NCI-H748 treated with DMSO at 0.1 percent for 48 hours (cell line): ENCODE results near the gene COL4A3.
"Not testable (repeated sequence)": the region's sequence is repeated elsewhere in the genome, so short reads cannot be mapped to it uniquely, and the experiment has no call there.

Source experiments
- DNase-seq: peaks from one replicate; lab custom pipeline; 2025; lab: John Stamatoyannopoulos, UW

Gene COL4A3

DNA sequence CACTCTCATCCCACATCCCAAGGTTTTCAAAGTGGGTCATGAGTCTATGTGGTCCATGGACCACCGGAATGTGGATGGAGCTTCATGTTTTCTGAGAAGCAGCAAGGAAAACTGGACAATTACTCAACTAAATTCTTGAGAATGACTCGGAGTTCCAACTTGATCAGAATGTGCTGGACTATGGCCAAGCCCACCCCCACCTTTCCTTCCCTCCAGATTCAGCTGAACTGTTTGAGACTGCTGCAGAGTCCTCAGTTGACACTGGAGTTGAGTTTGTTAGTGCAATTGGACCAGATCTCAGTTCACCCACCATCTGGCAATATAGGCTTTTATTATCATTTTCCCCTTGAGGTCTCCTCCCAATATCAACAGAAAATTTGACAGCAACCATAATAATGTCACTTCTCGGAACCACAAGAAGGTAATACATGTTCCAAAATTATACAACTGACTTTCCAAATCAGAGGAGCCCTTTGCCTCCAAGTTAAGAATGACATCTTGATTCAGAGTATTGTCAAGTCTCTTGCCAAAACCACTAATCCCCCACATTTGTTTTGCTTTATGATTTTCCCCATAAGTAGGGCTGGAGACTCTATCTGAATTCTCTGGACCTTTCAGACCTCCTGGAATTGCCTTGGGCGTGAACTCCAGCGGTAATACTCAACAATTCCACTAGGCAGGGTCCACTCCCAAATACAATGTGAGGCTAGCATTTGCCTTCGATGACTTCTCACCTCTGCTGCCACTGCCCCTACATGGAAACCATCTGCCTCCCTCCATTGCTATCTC is 9.2 kb upstream of the COL4A3 start:
- no peak for DNase-seq

DNA sequence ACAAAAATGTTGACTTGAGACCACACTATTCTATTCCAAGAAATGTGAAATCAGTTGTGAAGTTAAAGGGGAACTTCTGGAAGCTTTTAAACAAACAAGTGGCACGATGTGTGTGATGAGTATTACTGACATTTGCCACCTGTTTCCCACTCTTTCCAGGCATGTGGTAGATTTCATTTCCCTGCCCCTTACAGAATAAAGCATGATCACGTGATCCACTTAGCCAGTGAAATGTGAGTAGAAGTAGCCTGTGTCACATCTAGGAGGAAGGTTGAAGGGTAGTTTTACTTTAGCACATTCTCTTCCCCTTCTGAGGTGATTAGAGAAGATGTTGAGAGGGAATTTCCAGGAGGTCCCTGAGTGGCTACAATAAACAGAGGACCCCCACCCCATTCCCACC is 4.3 kb upstream of the COL4A3 start:
- no peak for DNase-seq

DNA sequence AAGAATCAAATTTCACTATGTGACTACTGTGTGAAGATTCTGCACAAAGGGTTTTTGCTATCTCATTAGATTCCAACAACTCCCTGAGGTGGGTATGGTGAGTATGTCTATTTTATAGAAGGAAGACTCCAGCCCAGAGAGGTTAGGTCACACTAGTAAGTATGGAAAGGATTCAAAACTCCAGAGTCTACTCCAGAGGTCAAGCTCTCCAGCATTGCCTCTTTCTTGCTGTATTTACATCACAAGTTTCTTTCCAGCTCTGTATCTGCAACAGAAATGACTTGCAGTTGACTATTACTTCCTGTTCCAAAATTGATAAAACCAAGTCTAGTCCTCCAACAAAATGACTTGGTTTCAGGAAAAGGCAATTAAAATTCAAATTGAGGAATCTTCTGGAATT is 2.5 kb upstream of the COL4A3 start:
- no peak for DNase-seq

DNA sequence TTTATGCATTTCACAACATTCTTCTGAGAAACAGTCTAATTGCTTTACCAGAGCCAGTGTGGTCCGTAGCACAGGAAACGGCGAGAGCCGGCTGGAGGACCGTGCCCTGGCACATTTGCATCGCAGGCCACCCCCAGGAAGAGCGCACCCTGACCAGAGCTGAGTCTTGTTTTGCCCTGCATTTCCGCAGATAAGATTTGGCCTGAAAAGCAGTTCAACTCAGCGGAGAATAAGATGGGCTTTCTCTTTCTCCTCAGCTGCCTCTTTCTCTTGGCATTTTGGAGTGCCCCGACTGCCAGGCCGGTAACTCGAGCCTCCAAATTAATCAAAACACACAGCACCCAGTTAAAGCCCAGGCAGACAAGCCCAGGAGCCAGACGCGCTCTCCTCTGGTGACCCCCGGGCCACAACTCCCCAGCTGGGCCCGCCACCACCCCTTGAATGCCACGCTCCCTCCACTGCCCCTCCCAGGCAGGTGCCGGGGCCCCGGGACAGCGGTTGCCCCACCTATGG is 883 bp upstream of the COL4A3 start:
- DNase-seq: no peak

DNA sequence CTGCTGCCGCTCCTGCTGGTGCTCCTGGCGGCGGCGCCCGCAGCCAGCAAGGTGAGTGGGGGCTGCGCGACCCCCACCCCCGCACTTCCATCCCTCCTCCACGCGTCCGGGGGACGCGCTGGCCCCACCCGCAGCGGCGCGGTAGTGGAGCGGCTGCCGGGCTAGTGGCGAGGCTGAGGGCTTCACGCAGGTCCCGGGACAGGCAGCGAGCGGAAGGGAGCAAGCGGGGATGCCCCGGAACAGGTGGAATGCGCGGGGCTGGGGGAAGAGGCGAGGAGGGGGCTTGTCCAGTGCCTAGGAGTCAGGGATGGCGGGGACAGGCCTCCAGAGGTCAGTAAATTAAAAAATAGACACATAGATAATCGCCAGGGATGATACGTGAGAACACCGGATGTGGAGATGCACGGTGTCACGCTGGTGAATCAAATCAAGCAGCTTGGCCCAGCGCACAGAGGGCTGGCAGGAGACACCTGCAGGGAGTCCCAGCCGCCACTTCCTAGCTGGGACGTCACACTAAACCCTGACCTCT is 403 bp downstream of the COL4A3 start:
- peak; percentile 26 for DNase-seq

DNA sequence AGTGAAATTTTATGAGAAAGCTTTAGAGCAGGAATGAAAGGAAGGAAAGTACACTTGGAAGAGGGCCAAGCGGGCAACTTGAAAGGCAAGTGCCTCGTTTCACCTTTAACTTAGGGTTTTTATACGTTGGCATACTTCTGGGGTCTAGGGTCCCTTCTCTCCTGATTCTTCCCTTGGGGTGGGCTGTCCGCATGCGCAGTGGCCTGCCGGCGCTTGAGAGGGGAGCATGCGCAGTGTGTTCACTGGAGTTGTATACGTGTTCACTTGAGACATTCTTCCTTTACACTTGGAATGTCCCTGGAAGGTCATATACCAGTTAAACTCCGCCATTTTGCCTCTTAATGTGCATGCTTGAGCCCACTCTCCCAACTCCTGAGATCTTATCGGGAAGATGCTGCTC is 7.4 kb downstream of the COL4A3 start:
- not testable (repeated sequence) for DNase-seq

DNA sequence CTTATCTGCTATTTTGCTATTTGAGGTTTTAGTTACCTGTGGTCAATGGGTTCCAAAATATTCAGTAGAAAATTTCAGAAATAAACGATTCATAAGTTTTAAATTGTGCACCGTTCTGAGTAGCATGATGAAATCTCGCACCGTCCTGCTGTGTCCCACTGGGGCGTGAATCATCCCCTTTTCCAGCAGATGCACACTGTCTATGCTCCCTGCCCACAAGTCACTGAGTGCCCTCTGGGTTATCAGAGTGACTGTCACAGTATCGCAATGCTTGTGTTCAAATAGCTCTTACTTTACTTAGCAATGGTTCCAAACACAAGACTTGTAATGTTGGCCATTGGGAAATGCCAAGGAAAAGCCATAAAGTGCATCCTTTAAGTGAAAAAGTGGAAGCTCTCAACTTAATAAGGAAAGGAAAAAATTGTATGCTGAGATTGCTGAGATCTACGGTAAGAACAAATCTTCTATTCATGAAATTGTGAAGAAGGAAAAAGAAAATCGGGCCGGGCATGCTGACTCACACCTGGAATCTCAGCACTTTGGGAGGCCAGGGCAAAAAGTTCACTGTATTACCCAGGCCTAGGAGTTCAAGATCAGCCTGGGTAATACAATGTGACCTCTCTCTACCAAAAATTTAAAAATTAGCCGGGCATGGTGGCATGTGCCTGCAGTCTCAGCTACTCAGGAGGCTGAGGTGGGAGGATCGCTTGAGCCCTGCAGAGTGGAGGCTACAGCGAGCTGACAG is 13.3 kb downstream of the COL4A3 start:
- no peak for DNase-seq

DNA sequence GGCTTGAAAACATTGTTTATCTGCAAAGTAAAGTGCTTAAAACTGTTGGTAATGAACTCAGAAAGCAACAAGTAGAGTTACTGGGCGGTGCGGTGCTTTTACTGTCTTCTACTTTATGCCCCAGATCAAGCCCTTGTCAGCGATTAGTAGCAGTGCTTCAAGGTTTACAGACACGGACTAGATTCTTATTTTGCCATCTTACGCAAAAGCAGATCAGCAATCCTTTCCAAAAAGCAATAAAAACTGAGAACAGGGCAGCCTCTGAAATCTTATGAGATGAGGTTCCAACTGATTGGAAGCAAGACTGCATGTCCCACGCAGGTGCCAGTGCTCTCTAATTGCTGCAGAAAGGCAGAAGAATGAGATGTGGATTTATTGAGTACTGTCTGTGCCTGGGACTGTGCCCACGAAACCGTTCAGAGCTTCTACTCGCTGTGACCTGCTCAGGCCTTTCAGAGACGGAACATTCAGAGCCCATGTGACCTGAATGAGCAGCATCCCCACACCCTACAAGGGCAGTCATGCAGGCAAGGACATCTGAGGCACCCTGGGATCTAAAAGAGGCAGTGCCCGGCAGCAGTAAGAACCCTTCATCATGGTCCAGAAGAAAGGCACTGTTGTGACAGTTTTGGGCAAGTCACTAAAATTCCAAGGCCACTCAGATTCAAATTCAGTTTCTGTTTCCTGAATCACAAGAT is 15.7 kb downstream of the COL4A3 start:
- DNase-seq: no peak

DNA sequence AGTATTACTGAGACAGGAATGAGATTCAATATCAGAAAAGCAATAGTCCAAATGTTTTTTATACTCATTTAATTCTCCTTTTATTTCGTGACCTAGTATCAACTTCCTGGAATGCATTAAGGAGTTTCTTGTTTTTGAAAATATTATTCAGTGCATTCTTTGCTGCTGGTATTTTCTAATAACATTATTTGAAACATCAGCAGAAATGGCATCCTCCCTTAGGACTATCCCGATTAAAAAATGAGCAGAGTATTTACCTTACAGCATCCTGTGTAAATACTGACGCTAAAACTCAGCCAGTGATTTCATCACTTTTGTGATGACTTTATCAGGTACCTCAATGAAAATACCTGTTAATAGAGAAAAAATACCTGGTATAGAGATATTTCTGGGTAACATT is 16.3 kb downstream of the COL4A3 start:
- no peak for DNase-seq

DNA sequence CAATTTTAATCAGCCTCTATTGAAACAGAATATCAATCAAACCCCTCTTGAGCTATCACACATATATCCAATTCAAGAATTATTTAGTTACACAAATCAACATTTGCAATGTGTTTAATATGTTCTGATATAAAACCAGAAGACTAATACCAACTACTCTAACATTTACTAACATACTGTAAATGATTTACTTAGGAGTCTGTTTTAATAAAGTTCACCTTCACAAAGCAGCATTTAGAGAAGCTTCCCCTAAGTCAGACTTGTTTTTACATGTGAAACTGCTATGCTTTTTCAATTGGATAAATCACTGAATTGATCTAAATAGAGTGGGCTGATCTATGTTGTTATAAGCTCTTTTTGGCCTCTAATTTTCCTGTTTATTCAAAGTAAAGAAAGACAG is 18.3 kb downstream of the COL4A3 start:
- no peak for DNase-seq

DNA sequence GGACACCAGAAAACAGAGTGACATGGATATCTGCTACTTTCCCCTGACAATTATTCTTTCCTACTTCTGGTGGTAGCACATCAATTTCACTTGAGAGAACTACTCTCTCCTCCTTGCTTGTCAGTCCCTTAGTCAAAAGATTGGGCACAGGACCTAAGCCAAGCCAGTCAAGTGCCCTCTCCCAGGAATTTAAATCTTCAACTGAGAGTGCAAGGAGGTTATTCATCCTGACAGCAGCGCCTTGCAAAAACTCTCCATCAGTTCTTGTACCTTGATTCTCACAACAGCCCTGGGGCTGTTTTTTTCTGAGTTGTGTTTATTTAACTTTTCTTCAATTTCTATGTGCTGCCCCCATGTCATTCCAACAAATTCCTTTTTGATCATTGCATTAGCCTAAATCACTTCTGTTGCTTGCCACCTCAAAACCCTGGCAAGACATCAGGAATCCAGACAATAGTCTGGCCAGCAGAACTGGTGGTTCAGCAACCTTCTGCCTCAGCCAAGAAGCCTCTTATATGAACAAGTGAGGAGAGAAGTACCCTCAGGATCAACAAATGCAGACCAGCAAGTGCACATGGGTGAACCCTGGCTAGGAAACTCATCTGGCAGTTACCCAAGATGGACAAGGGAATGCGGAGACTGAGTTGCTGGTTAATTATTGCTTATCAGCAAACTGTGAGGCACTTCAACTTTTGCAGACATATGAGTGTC is 19.4 kb downstream of the COL4A3 start:
- no peak for DNase-seq

DNA sequence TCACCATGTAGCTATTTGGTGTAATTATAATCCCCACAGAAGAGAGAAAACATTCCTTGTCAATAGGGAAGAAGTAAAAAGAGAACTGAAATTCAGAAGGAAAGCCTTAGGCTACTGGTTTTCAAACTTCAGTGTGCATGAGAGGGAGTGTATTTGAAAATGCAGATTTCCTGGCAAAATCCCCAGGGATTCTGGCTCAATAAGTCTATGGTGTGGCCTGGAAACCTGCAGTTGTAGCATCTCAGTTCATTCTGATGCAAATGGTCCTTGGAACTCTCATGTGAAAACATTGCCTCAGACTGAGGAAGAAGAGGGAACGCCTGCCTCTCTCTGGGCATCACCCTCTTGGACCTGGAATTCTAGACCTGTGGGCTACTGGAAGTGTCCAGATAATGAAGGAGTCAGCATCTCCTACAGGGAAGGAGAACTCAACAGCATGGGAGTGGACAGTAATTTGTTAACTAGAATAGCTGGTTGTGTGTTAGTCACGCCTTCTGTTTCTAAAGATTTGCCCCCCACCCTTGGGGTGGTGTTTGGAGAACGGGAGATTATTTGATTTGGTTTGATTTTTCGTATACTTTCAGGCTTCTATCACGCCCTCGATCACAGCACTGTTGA is 21.3 kb downstream of the COL4A3 start:
- DNase-seq: no peak

DNA sequence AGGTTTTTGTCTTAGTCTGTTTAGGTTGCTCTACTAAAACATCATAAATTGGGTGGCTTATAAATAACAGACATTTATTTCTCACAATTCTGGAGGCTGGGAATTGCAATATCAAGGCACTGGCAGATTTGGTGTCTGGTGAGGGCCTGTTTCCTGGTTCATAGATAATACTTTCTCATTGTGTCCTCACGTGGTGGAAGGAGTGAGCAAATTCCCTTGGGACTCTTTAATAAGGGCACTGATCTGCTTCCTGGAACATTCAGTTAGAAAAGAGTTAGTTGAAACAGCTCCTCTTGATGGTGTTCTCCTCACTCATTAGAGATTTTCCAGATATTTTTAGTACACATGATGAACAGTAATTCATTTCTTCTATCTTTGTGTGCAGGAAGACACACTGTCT is 22.3 kb downstream of the COL4A3 start:
- DNase-seq: no peak

DNA sequence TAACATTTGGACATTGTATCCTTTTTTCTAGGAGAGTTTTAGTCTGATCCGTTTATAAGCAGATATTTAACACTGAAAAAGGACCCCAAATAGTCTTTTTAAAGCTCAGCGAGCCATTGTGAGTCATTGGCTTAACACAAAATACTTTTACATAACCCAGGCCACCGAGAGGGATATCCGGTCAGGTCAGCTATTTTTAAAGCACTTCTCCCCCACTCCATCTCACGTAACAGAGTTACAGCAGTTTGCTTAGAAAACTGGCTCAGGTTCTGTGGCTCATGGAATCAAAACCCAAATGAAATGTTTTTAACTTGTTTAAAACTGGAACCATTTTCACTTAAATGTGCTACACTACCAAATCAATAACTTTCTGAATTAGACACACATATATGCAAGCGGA is 23.9 kb downstream of the COL4A3 start:
- no peak for DNase-seq

DNA sequence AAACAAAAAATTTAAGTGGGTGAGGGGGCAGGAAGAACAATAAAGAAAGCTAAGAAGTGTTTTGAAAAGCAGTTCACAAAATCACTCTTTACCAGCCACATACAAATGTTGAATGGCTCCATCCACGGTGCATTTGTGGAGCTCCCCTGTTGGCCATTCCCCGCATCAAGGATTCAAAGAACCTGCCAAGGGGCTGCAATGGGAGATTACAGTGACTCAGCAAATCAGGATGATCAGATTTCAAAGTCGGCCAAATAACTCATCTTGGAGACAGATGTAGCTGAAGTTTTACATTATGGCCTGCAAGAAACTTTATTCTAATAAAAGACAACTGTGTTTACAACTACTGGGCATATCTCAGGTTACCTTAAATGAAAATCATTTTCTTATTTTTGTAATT is 26.9 kb downstream of the COL4A3 start:
- DNase-seq: no peak

DNA sequence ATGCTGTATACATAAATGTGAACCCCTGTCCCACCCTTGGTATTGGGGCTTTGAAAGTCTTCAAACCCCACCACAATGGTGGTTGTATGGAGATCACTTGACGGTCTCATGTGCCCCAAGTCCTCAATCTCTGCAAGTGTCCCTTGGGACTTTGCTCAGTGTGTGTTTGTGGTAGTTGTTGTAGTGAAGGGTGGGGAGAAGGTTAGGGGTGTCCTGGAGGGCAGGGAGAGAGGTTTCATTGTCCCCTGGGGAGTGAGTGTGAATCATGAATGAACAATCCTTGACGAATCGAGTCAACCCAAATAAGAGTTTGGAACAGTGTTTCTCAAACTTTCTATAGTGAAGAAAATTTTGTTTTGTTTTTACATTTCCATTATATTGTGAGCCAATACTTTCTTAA is 28.1 kb downstream of the COL4A3 start:
- no peak for DNase-seq

DNA sequence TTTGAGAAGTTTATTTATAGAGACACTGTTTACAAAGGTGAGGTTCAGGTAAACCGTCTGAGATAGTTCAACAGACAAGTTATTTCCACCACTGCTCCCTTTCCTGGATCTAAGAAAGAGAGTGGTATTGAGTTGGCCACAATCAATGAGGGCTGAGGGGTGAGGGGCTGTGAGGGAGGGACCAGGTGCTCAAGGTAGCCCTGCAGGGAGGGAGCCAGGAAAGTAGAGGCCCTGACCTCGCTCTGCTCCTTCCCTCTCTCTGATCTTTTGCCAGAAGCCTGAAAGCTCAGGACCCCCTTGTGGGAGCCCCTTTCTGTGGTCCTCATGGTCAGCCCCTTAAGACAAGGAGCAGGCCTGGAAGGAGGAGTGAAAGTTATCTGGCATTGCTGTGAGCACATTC is 29.8 kb downstream of the COL4A3 start:
- no peak for DNase-seq

DNA sequence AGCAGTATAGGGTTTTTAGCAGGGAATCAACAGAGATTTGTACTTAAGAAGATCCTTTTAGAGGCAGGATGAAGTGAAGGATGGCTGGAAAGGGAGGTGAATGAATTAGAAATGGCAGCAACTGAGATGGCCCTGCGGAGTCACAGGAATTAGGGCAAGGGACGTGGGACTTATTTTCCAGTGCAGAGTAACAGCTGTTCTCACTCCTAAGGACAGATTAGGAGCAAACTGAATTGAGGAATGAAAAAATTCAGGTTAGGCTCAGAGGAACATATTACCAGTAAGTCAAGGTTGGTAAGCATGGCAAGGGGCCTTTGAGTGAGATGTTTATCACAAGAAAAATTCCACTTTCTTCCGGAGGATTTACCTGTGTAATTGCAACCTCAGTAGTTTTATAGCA is 34.4 kb downstream of the COL4A3 start:
- DNase-seq: no peak

DNA sequence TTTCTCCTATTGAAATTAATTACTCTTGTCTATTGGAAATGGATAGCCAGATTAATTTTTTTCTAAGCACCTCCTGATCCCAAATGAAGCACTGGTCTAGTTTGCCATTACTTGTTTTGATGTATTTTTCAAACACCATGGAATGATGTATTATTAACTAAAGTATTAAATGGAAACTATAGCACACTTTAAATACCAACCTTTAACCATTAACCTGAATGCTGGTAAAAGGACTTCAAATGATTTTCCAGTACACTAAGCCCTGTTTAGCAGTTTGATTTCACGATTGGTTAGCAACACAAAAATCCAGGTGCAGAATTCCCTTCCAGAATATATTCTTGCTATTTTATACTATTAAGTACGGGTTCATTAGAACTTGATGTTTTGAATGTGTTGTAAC is 37.3 kb downstream of the COL4A3 start:
- DNase-seq: no peak

DNA sequence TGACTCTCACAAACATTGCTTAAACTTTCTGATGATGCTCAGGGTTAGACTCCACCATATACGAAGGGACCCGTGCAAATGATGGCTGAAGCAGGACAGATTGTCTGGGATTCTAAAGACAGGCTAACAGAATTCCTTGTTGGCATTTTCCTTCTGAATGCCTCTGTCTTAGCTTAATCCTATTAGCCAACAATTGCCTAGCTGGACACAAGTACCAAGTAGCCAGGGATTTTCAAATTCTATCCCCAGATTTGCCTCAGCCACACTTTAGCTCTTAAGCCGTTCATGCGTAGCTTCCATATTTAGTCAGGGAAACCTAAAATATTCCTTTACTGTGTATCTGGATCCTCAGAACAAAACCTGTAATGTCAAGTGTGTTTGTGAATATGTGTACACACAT is 40.0 kb downstream of the COL4A3 start:
- no peak for DNase-seq

DNA sequence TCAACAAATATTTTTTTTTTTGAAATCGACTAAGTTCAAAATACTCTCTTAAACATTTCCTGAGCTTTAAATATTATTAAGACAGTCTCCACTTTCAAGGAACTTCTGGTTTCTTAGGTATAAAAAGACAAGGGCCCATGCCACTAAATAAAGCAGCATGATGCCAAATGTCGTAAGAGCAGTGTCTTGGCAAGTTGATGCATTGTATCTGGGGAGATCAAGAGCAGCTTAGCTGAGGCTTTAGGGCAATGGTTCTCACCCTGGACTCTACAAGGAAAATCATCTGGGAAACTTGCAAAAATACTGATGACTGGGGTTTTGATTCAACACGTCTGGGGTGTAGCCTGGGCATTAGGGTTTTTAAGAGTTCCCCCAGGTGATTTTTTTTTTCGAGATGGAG is 41.3 kb downstream of the COL4A3 start:
- no peak for DNase-seq

DNA sequence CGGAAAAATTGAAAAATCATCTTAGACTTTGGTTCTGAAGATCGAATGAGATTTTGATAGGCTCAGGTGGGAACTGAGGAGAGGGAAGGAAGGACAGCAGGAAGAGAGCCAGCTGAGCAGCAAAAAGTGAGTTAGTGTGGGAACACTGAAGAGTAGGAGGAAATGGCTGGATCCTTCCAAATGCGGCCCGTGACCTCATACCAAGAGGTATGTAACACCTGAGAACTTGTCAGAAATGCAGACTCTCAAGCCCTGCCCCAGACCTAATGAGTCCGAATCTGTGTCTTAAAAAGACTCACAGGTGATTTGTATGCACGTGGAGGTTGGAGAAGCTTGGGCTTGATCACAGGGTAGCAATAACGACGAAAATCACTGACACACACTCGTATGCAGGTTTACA is 42.0 kb downstream of the COL4A3 start:
- DNase-seq: no peak
